GM10248 (cell line): Measurements from ENCODE around the gene UPK3A.

Experiments
- CTCF ChIA-PET: fragments of 300-600 bp; sonication (Branson Sonifier 250); formaldehyde crosslinking; extraction: SDS; loops from one replicate; lab custom pipeline; 2021; ENCODE audit warnings: antibody characterized with exemption; lab: Yijun Ruan, JAX
- POLR2A ChIA-PET: fragments of 350-650 bp; sonication (Branson Sonifier 250); formaldehyde crosslinking; extraction: SDS; loops from one replicate; lab custom pipeline; 2020; ENCODE audit warnings: antibody characterized with exemption; lab: Yijun Ruan, JAX
- DNase-seq: peaks from one replicate; pipeline ENCODE4 v3.0.0; 2012; ENCODE audit errors: extremely low spot score
- TF ChIP-seq, protein P1 (sequence below): IDR thresholded peaks from 2 replicates; pipeline ENCODE4 v1.5.1; 2012; ENCODE audit warnings: mild to moderate bottlenecking, low read depth; ENCODE audit errors: extremely low read depth, missing control alignments, control extremely low read depth

Gene UPK3A

DNA sequence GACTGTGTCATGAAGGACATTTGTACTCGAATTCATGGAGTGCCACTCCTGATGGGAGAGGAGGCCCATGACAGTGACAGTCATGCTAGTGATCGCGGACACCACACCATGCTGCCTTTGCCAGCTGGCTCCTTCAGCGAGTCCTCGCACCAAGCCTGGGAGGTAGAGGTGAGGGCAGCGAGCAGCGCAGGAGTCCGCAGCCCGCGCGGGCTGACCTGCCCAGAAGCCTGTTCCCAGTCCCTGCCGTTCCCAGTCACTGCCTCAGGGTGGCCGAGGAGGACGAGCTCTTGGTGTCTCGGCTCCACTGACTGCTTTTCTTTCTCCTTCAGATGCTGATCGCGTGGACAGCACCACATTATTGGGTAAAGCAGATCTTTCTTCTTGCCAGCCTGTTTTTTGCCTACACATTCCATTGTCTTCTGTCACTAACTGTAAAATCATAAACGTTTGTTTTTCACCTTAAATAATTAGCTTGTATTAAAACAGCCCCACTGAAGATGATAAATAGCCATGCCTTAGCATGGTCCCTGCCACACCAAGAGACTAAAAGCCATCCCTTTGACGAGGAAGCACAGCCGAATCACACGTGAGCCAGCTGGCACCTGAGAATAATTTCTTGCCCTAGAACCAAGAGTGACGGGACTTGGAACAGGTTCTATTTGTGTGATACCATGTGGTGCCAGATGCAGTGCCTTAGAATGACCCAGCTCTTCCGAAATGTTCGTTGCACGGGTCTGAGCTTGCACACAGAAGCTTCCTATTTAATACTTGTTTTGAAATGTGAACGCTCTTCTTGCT is 50.5 kb downstream of the UPK3A start:
- no peak for DNase-seq
- CTCF ChIA-PET, result interaction anchor here (0.8 to 3.4 kb wide), 3 partner anchors 12 to 22 kb away, joined by 3 to 11 read pairs (median 3); no protein-coding TSS in a partner anchor

DNA sequence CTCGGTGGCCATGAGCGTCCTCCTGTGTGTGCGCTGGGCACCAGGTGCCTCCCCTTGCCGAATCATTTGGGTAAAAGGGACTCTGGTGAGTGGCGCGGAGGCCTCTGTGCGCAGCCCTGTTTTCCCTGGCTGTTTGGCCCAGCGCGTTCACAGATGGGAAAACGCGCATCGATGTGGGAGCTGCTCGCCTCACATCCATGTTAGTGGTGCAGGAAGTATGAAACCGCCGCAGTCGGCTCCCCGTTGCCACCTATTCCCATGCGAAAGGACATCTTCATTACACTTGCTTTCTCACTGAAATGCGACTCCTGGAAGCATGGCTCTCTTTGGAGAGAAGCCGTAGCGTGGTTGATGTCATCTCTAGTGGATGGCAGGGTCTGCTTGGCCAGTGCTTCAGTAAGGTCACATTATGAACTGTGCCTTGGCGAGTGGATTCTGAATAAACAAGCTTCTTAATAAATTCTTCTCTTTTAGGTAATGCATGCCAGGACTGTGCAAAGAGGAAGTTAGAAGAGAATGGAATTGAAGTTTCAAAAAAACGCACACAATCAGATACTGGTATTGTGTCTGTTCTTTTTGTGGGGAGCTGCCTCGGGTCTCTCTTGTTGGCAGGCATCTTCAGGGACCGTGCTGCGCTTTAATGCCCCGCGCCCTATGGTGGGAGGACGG is 51.2 kb downstream of the UPK3A start:
- CTCF ChIA-PET, result interaction anchor here (0.8 to 3.4 kb wide), 2 partner anchors 11 to 19 kb away, joined by 3 to 11 read pairs; no protein-coding TSS in a partner anchor

More for the DNA sequence above, 50.5 kb downstream of the UPK3A start:
- TF ChIP-seq, protein P1, sequence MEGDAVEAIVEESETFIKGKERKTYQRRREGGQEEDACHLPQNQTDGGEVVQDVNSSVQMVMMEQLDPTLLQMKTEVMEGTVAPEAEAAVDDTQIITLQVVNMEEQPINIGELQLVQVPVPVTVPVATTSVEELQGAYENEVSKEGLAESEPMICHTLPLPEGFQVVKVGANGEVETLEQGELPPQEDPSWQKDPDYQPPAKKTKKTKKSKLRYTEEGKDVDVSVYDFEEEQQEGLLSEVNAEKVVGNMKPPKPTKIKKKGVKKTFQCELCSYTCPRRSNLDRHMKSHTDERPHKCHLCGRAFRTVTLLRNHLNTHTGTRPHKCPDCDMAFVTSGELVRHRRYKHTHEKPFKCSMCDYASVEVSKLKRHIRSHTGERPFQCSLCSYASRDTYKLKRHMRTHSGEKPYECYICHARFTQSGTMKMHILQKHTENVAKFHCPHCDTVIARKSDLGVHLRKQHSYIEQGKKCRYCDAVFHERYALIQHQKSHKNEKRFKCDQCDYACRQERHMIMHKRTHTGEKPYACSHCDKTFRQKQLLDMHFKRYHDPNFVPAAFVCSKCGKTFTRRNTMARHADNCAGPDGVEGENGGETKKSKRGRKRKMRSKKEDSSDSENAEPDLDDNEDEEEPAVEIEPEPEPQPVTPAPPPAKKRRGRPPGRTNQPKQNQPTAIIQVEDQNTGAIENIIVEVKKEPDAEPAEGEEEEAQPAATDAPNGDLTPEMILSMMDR, result no peak
- POLR2A ChIA-PET, result no interaction called here

DNA sequence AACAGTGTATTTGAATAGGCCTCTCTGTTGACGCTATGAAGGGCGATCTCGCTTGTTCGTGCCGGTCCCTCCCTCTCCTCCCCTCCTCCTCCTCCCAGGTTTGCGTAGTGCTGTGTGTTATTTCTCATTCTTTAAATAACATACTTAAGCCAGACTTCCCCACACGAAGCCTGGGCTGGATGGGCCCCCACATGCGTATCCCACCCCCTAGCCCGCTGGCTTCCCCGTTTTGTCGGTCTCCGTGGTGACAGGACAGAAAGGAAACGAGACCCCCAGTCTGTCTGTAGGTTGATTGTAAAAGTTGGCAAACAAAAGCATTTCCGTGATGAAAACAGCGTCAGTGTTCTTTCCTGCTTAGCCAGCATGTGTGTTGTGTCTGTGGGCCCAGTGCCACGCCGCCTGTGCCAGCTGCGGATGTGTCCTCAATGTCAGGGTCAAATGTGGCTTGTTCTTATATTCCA is 52.3 kb downstream of the UPK3A start:
- CTCF ChIA-PET, result no interaction called here
- POLR2A ChIA-PET, result no interaction called here
- TF ChIP-seq, protein P1, result no peak
- DNase-seq, result no peak

More for the DNA sequence above, 51.2 kb downstream of the UPK3A start:
- TF ChIP-seq, protein P1, result no peak
- POLR2A ChIA-PET, result no interaction called here
- no peak for DNase-seq

DNA sequence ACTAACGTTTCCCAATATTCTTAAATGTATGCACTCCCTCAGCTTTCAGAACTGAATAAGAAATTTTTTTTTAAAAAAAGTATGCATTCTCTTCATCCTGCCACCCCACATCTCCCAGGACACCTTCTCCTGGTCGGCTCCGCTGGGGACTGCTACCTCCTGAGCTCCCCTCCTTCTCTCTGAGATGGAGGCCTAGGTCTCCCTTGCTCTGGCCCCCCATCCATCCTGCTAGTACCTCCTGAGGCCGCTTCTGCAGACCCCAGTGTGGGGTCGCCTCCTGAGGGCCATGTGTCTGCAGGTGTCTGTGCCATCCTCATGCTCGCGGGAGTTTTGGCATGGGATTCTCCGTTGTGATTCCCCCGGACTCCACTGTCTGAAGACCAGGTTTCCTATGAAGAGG is 52.8 kb downstream of the UPK3A start:
- DNase-seq, result no peak
- TF ChIP-seq, protein P1, result no peak
- ChIA-PET CTCF (no interaction called here), POLR2A (no interaction called here)

DNA sequence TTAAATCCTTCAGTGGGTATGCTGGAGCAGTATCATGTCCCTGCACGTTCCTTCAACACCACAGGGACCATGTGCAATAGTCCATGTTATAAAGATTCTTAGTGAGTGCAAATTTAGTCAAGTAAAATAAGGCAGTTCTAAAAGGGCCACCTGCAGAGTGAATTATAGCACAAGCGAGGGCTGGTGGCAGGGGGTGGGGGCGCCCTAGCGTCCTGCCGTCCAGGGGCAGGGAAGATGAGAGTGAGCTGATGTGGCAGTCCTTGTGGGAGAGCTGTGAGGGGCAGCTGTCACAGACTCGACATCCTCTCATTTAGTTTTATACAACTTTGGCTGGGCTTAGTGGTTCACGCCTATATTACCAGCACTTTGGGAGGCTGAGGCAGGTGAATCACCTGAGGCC is 54.0 kb downstream of the UPK3A start:
- POLR2A ChIA-PET, result no interaction called here
- TF ChIP-seq, protein P1, result no peak
- CTCF ChIA-PET, result no interaction called here
- no peak for DNase-seq

DNA sequence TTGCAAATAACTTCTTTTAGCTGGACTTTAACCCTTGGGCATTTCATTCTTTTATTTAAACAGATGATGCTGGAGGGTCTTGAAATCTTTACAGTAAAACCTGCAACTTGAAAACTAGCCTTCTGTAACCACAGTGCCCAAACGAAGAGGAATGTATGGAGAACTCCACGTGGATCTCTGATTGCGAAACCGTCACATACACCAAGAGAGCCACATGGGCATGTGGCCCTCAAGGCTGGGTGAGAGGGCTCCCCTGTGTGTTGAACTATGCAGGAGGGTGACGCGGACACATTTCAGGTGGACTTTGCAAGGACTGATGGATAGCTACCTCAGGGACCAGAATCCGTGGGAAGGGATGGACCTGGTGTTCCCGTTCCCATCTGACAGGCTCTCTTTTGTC is 55.6 kb downstream of the UPK3A start:
- ChIA-PET CTCF (no interaction called here), POLR2A (no interaction called here)
- TF ChIP-seq, protein P1, result no peak
- DNase-seq, result no peak
